ENCODE results near the gene DENND2C. TPM values are rescaled to one million over a fixed set of nuclear protein-coding genes. Genes with fewer than 3 reads are reported as not detected.

DENND2C gene
- total RNA-seq, 1 donor from 2014 or later = 0.73 TPM

DNA sequence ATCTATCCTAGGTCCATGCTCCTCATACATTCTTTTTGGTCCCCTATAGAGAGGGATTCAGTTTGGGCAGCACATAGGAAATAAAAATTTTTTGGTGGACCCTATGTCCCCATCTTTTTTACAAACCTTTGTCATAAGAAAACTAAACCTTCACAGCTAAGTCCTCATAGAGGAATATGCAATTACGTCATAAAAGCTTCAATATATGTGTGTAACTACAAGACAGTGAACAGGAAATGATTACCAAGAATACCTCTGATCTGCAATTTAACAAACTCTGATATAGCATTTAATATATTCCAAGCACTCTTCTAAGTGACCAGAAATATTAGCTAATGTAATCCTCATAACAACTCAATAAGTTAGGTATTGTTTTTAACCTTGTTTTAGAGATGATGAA is 6.3 kb upstream of the DENND2C start:
- no peak for DNase-seq (ENCODE audit: low spot score)
- Histone ChIP-seq H3F3A (ENCODE audit: low read depth) (no peaks in the 10 kb centered on the region), H3K4me2 (no peak overlapping the region), H2AFZ (replicated peaks) (no peak overlapping the region), H3K36me3 (no peaks in the 10 kb centered on the region), H3K4me3 (no peak overlapping the region), H3K27ac (no peak overlapping the region), H3K4me1 (no peaks in the 10 kb centered on the region), H4K20me1 (ENCODE audit: low read depth) (no peaks in the 10 kb centered on the region), H3K9ac (no peak overlapping the region), H3K27me3 (peaks cover 76% of the 10 kb centered on the region), H3K79me2 (ENCODE audit: low read depth) (no peaks in the 10 kb centered on the region), H3K9me3 (ENCODE audit: low read depth) (no peaks in the 10 kb centered on the region)
- H3K27me3 Mint-ChIP-seq (ENCODE audit: insufficient read depth, low read depth) = peaks cover 6% of the 10 kb centered on the region
- H3K4me3 Mint-ChIP-seq = no peak overlapping the region
- no peak overlapping the region for H3K27ac Mint-ChIP-seq
- no peaks in the 10 kb centered on the region for H3K36me3 Mint-ChIP-seq
- TF ChIP-seq EZH2phosphoT487 (IDR thresholded peaks at IDR 0.05) (no peak), EZH2 (IDR thresholded peaks at IDR 0.05) (no peak)
- TF ChIP-seq, protein P1, sequence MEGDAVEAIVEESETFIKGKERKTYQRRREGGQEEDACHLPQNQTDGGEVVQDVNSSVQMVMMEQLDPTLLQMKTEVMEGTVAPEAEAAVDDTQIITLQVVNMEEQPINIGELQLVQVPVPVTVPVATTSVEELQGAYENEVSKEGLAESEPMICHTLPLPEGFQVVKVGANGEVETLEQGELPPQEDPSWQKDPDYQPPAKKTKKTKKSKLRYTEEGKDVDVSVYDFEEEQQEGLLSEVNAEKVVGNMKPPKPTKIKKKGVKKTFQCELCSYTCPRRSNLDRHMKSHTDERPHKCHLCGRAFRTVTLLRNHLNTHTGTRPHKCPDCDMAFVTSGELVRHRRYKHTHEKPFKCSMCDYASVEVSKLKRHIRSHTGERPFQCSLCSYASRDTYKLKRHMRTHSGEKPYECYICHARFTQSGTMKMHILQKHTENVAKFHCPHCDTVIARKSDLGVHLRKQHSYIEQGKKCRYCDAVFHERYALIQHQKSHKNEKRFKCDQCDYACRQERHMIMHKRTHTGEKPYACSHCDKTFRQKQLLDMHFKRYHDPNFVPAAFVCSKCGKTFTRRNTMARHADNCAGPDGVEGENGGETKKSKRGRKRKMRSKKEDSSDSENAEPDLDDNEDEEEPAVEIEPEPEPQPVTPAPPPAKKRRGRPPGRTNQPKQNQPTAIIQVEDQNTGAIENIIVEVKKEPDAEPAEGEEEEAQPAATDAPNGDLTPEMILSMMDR (IDR thresholded peaks at IDR 0.05) = no peak
- H3K4me1 Mint-ChIP-seq = no peaks in the 10 kb centered on the region
- no peaks in the 10 kb centered on the region for H3K9me3 Mint-ChIP-seq

DNA sequence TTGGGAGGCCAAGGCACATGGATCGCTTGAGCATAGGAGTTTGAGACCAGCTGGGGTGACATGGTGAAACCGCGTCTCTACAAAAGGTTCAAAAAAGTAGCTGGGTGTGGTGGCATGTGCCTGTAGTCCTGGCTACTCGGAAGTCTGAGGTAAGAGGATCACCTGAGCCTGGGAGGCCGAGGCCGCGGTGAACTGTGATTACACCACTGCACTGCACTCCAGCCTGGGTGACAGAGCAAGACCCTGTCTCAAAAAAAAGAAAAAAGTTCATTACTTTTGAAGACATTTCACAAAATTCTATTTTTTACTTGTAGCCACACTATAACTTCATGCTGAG is 2.1 kb upstream of the DENND2C start:
- peaks cover 9% of the 10 kb centered on the region for H3K27me3 Mint-ChIP-seq (ENCODE audit: insufficient read depth, low read depth)

DNA sequence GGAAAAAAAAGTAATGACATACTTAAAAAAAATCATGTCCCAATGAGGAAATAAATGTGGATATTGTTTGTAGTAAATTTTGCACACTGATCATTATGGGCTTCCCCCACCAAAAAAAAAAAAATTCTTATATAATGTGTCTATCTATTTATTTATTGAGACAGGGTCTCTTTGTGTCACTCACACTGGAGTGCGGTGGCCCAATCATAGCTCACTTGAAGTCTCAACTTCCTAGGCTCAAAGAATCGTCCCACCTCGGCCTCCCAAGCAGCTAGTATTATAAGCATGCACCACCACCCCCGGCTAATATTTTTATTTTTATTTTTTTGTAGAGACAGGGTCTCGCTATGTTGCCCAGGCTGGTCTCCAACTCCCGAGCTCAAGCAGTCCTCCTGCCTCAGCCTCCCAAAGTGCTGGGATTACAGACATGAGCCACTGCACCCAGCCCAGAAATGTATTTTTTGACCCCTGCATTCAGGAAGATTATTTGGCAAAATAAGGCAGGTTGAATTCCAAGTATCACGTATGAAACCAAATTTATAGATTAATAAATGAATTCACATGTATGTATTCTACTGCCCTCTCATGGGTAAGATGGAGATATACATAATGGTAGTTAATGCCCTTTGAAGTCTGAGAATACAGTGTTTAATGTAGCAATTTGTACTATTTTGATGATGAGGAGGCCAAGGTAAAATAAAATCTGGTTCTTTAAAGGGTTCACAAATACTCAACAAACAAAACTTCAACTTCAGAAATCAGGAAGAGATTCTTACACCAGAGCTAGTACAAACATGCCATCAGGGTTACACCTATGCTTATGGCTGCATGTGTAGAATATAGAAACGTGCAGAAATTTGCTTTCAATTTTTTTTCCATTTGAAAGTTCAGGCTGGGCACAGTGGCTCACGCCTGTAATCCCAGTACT is 1.4 kb upstream of the DENND2C start:
- Mint-ChIP-seq H3K27ac (no peak overlapping the region), H3K4me3 (peak overlapping the region; percentile 39), H3K27me3 (ENCODE audit: insufficient read depth, low read depth) (peaks cover 13% of the 10 kb centered on the region), H3K9me3 (no peaks in the 10 kb centered on the region), H3K36me3 (no peaks in the 10 kb centered on the region), H3K4me1 (peaks cover 4% of the 10 kb centered on the region)
- Histone ChIP-seq H3K4me3 (no peak overlapping the region), H3K4me1 (no peaks in the 10 kb centered on the region), H3K9ac (no peak overlapping the region), H3K9me3 (ENCODE audit: low read depth) (no peaks in the 10 kb centered on the region), H3K27ac (no peak overlapping the region), H2AFZ (replicated peaks) (no peak overlapping the region), H3F3A (ENCODE audit: low read depth) (peaks cover 8% of the 10 kb centered on the region), H3K4me2 (peak overlapping the region; percentile 88), H3K36me3 (no peaks in the 10 kb centered on the region), H4K20me1 (ENCODE audit: low read depth) (no peaks in the 10 kb centered on the region), H3K79me2 (ENCODE audit: low read depth) (no peaks in the 10 kb centered on the region), H3K27me3 (peaks cover 88% of the 10 kb centered on the region)
- TF ChIP-seq EZH2phosphoT487 (IDR thresholded peaks at IDR 0.05) = no peak
- TF ChIP-seq, protein P1 (IDR thresholded peaks at IDR 0.05) = peak; percentile 24
- no peak for DNase-seq (ENCODE audit: low spot score)

More for the DNA sequence above, 2.1 kb upstream of the DENND2C start:
- DNase-seq (ENCODE audit: low spot score) = no peak
- no peak overlapping the region for H3K4me3 ChIP-seq
- H2AFZ ChIP-seq (replicated peaks) = no peak overlapping the region
- no peak overlapping the region for H3K4me2 ChIP-seq
- Mint-ChIP-seq H3K36me3 (no peaks in the 10 kb centered on the region), H3K27ac (no peak overlapping the region), H3K4me3 (no peak overlapping the region), H3K9me3 (no peaks in the 10 kb centered on the region), H3K4me1 (peaks cover 4% of the 10 kb centered on the region)
- H3K79me2 ChIP-seq (ENCODE audit: low read depth) = no peaks in the 10 kb centered on the region
- H3K36me3 ChIP-seq = no peaks in the 10 kb centered on the region
- H3K9ac ChIP-seq = no peak overlapping the region
- H3K9me3 ChIP-seq (ENCODE audit: low read depth) = no peaks in the 10 kb centered on the region
- peaks cover 8% of the 10 kb centered on the region for H3F3A ChIP-seq (ENCODE audit: low read depth)
- no peaks in the 10 kb centered on the region for H3K4me1 ChIP-seq
- no peaks in the 10 kb centered on the region for H4K20me1 ChIP-seq (ENCODE audit: low read depth)
- peaks cover 94% of the 10 kb centered on the region for H3K27me3 ChIP-seq
- no peak for TF ChIP-seq EZH2phosphoT487 (IDR thresholded peaks at IDR 0.05)
- TF ChIP-seq EZH2 (IDR thresholded peaks at IDR 0.05) = no peak
- TF ChIP-seq, protein P1 (IDR thresholded peaks at IDR 0.05) = no peak
- H3K27ac ChIP-seq = no peak overlapping the region

Data from neural progenitor cell (in vitro differentiated cells).